ENCODE measurements around the gene KLF1.

GRCh38 chr19:12890787-12891552 lies 4.0 kb upstream of the KLF1 start, which contains the start of gene GCDH:
- TF ChIP-seq CTCF (IDR thresholded peaks at IDR 0.05; ENCODE audit: insufficient read depth, low read depth, low read length) (no peak), EZH2 (IDR thresholded peaks at IDR 0.05; ENCODE audit: insufficient read depth, low read length) (no peak)
